Measurements from ENCODE around the gene VAV2. TPM values are rescaled to one million over a fixed set of nuclear protein-coding genes. Genes with fewer than 3 reads are reported as not detected.

Gene VAV2
- total and polyA plus RNA-seq, 5 experiments from 2014 or later, result 0.20 to 4.3 (median 0.36) TPM

GRCh38 chr9:133973791-133974630 lies 18.1 kb downstream of the VAV2 start:
- Mint-ChIP-seq H3K27me3 (no peaks in the 10 kb centered on the region), H3K4me1 (peaks cover 0 to 30% (median 5%) of the 10 kb centered on the region in 4 donors), H3K36me3 (no peaks in the 10 kb centered on the region), H3K27ac (no peak overlapping the region), H3K4me3 (no peak overlapping the region), H3K9me3 (no peaks in the 10 kb centered on the region)
- ATAC-seq (no peak), DNase-seq (peak in 1 of 10 donors; percentile 53)
- POLR2A ChIA-PET, result interaction anchor here (0.6 kb wide), 1 partner anchor 69 kb away, joined by 4 read pairs; no protein-coding TSS in a partner anchor

- Mint-ChIP-seq H3K4me3 (no peak overlapping the region), H3K9me3 (no peaks in the 10 kb centered on the region), H3K4me1 (peaks cover 0 to 33% (median 5%) of the 10 kb centered on the region in 4 donors), H3K36me3 (no peaks in the 10 kb centered on the region), H3K27ac (peak overlapping the region in 1 of 10 donors; percentile 79), H3K27me3 (no peaks in the 10 kb centered on the region)
- peak in 1 of 10 donors; percentile 28 for DNase-seq
- POLR2A ChIA-PET, result no interaction called here
- no peak for ATAC-seq
Observed at GRCh38 chr9:133973111-133973790, 18.9 kb downstream of the VAV2 start.

GRCh38 chr9:133971981-133972941 lies 19.9 kb downstream of the VAV2 start:
- ATAC-seq (no peak), DNase-seq (peak in 1 of 10 donors; percentile 62)
- Mint-ChIP-seq H3K9me3 (no peaks in the 10 kb centered on the region), H3K4me1 (peaks cover 0 to 36% (median 5%) of the 10 kb centered on the region in 4 donors), H3K36me3 (no peaks in the 10 kb centered on the region), H3K4me3 (no peak overlapping the region), H3K27me3 (no peaks in the 10 kb centered on the region), H3K27ac (peak overlapping the region in 1 of 10 donors; percentile 50)
- POLR2A ChIA-PET, result no interaction called here

- peaks cover 0 to 3% (median 0%) of the 10 kb centered on the region in 9 donors for H3K9me3 Mint-ChIP-seq
- no peaks in the 10 kb centered on the region for H3K27me3 Mint-ChIP-seq
- no peaks in the 10 kb centered on the region for H3K36me3 Mint-ChIP-seq
- ATAC-seq, result no peak
- POLR2A ChIA-PET, result no interaction called here
- no peak overlapping the region for H3K4me3 Mint-ChIP-seq
- peak in 1 of 10 donors; percentile 55 for DNase-seq
- H3K4me1 Mint-ChIP-seq, result peaks cover 0 to 39% (median 5%) of the 10 kb centered on the region in 4 donors
- no peak overlapping the region for H3K27ac Mint-ChIP-seq
Observed at GRCh38 chr9:133971121-133971951, 20.8 kb downstream of the VAV2 start.

- POLR2A ChIA-PET, result no interaction called here
- Mint-ChIP-seq H3K4me3 (no peak overlapping the region), H3K4me1 (peaks cover 0 to 45% (median 5%) of the 10 kb centered on the region in 4 donors), H3K36me3 (no peaks in the 10 kb centered on the region), H3K27me3 (no peaks in the 10 kb centered on the region), H3K27ac (no peak overlapping the region), H3K9me3 (peaks cover 0 to 7% (median 0%) of the 10 kb centered on the region in 9 donors)
- no peak for ATAC-seq
- no peak for DNase-seq
Observed at GRCh38 chr9:133970581-133971058, 21.5 kb downstream of the VAV2 start.

- Mint-ChIP-seq H3K36me3 (peaks cover 0 to under 1% (median under 1%) of the 10 kb centered on the region in 3 donors), H3K27ac (no peak overlapping the region), H3K4me3 (no peak overlapping the region), H3K9me3 (peaks cover 0 to 11% (median under 1%) of the 10 kb centered on the region in 9 donors), H3K27me3 (no peaks in the 10 kb centered on the region), H3K4me1 (peaks cover 0 to 44% (median 5%) of the 10 kb centered on the region in 4 donors)
- ATAC-seq (no peak), DNase-seq (peak in 1 of 10 donors; percentile 58)
- POLR2A ChIA-PET, result no interaction called here
Observed at GRCh38 chr9:133969681-133970580, 22.2 kb downstream of the VAV2 start.

- peak in 1 of 10 donors; percentile 47 for DNase-seq
- ATAC-seq, result no peak
Observed at GRCh38 chr9:133968966-133969617, 23.0 kb downstream of the VAV2 start.

GRCh38 chr9:133968428-133968827 lies 23.7 kb downstream of the VAV2 start:
- POLR2A ChIA-PET, result interaction anchor here (0.6 to 0.7 kb wide), 2 partner anchors 8 to 767 kb away, joined by 3 to 7 read pairs; no protein-coding TSS in a partner anchor
- Mint-ChIP-seq H3K4me3 (no peak overlapping the region), H3K27ac (no peak overlapping the region), H3K36me3 (peaks cover 0 to 8% (median 5%) of the 10 kb centered on the region in 3 donors), H3K4me1 (peaks cover 0 to 36% (median 3%) of the 10 kb centered on the region in 4 donors), H3K27me3 (no peaks in the 10 kb centered on the region), H3K9me3 (peaks cover 0 to 23% (median 10%) of the 10 kb centered on the region in 9 donors)
- DNase-seq, result peak in 1 of 10 donors; percentile 37
- no peak for ATAC-seq

More at GRCh38 chr9:133968966-133969617, 23.0 kb downstream of the VAV2 start:
- Mint-ChIP-seq H3K27me3 (no peaks in the 10 kb centered on the region), H3K4me3 (no peak overlapping the region), H3K36me3 (peaks cover 0 to 8% (median 5%) of the 10 kb centered on the region in 3 donors), H3K27ac (no peak overlapping the region), H3K4me1 (peaks cover 0 to 40% (median 5%) of the 10 kb centered on the region in 4 donors), H3K9me3 (peaks cover 0 to 18% (median 9%) of the 10 kb centered on the region in 9 donors)
- POLR2A ChIA-PET, result no interaction called here

- DNase-seq, result peak in 1 of 10 donors; percentile 4
- Mint-ChIP-seq H3K36me3 (peaks cover 0 to 13% (median 5%) of the 10 kb centered on the region in 3 donors), H3K27ac (no peak overlapping the region), H3K9me3 (peaks cover 0 to 30% (median 10%) of the 10 kb centered on the region in 9 donors), H3K27me3 (no peaks in the 10 kb centered on the region), H3K4me1 (peaks cover 0 to 31% (median 1%) of the 10 kb centered on the region in 4 donors), H3K4me3 (no peak overlapping the region)
- ATAC-seq, result no peak
- POLR2A ChIA-PET, result no interaction called here
Observed at GRCh38 chr9:133967024-133967741, 24.9 kb downstream of the VAV2 start.

- POLR2A ChIA-PET, result no interaction called here
- no peak overlapping the region for H3K4me3 Mint-ChIP-seq
- no peak overlapping the region for H3K27ac Mint-ChIP-seq
- H3K36me3 Mint-ChIP-seq, result peaks cover 0 to 13% (median 5%) of the 10 kb centered on the region in 3 donors
- peaks cover 0 to 40% (median 0%) of the 10 kb centered on the region in 4 donors for H3K4me1 Mint-ChIP-seq
- ATAC-seq (no peak), DNase-seq (no peak)
- H3K9me3 Mint-ChIP-seq, result peaks cover 0 to 30% (median 10%) of the 10 kb centered on the region in 9 donors
- H3K27me3 Mint-ChIP-seq, result no peaks in the 10 kb centered on the region
Observed at GRCh38 chr9:133964463-133964862, 27.7 kb downstream of the VAV2 start.

Data from naive thymus-derived CD8-positive, alpha-beta T cell (primary cell).